Progenitor cell of endocrine pancreas (in vitro differentiated cells): ENCODE data around the gene SLC27A1. TPM values are rescaled to one million over a fixed set of nuclear protein-coding genes. Genes with fewer than 3 reads are reported as not detected.
"Not testable (repeated sequence)": the region's sequence is repeated elsewhere in the genome, so short reads cannot be mapped to it uniquely, and the experiment has no call there.

Source experiments
- DNase-seq: peaks from one replicate; pipeline ENCODE4 v3.0.0; 2021; ENCODE audit warnings: low spot score; ENCODE audit not compliant: unreplicated experiment
- H3K27ac Mint-ChIP-seq: 2 replicates; pipeline ENCODE4 v1.8.0; 2021; ENCODE audit warnings: mild to moderate bottlenecking, moderate library complexity, mixed read lengths
- H3K27me3 Mint-ChIP-seq: 2 replicates; pipeline ENCODE4 v1.8.0; 2021; ENCODE audit warnings: mixed read lengths
- H3K36me3 Mint-ChIP-seq: 2 replicates; pipeline ENCODE4 v1.8.0; 2022; ENCODE audit warnings: mixed read lengths; ENCODE audit not compliant: insufficient read depth
- H3K4me1 Mint-ChIP-seq: 2 replicates; pipeline ENCODE4 v1.8.0; 2021; ENCODE audit warnings: low read depth, mixed read lengths
- H3K4me3 Mint-ChIP-seq: 2 replicates; pipeline ENCODE4 v1.8.0; 2021; ENCODE audit warnings: low read depth, mild to moderate bottlenecking, moderate library complexity, mixed read lengths
- H3K9me3 Mint-ChIP-seq: 2 replicates; pipeline ENCODE4 v1.8.0; 2021; ENCODE audit warnings: low read depth, mixed read lengths
- total RNA-seq: library from RNA; stranded (reverse); gene quantifications from 2 replicates; pipeline ENCODE4 v1.2.1, GENCODE V29; 2021
- TF ChIP-seq, protein P1 (sequence below): fragments of 200-600 bp; sonication (generic); IDR thresholded peaks from one replicate; pipeline ENCODE4 v1.5.0; 2021; ENCODE audit warnings: antibody characterized with exemption, mild to moderate bottlenecking; ENCODE audit not compliant: unreplicated experiment

Gene SLC27A1
- total RNA-seq, 1 donor from 2014 or later = 19.8 TPM

DNA sequence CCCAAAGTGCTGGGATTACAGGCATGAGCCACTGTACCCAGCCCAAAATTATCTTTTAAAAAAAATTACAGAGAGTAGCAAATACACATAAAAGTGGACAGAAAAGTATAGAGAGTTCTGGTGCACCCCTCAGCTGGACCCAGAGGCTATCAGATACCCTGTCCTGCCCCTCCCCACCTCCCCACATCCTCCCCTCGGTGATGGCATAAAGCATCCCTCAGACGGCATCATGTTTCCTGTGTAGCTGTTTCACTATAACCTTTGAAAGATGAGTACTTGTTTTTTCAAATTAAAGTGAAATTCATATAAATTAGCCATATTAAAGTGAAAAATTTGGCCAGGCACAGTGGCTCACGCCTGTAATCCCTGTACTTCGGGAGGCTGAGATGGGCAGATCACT is 20.1 kb downstream of the SLC27A1 start:
- TF ChIP-seq, protein P1, sequence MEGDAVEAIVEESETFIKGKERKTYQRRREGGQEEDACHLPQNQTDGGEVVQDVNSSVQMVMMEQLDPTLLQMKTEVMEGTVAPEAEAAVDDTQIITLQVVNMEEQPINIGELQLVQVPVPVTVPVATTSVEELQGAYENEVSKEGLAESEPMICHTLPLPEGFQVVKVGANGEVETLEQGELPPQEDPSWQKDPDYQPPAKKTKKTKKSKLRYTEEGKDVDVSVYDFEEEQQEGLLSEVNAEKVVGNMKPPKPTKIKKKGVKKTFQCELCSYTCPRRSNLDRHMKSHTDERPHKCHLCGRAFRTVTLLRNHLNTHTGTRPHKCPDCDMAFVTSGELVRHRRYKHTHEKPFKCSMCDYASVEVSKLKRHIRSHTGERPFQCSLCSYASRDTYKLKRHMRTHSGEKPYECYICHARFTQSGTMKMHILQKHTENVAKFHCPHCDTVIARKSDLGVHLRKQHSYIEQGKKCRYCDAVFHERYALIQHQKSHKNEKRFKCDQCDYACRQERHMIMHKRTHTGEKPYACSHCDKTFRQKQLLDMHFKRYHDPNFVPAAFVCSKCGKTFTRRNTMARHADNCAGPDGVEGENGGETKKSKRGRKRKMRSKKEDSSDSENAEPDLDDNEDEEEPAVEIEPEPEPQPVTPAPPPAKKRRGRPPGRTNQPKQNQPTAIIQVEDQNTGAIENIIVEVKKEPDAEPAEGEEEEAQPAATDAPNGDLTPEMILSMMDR = no peak
- no peak overlapping the region for H3K4me3 Mint-ChIP-seq
- DNase-seq = no peak
- no peaks in the 10 kb centered on the region for H3K36me3 Mint-ChIP-seq
- H3K4me1 Mint-ChIP-seq = peaks cover 8% of the 10 kb centered on the region
- no peak overlapping the region for H3K27ac Mint-ChIP-seq
- H3K9me3 Mint-ChIP-seq = no peaks in the 10 kb centered on the region
- H3K27me3 Mint-ChIP-seq = no peaks in the 10 kb centered on the region

DNA sequence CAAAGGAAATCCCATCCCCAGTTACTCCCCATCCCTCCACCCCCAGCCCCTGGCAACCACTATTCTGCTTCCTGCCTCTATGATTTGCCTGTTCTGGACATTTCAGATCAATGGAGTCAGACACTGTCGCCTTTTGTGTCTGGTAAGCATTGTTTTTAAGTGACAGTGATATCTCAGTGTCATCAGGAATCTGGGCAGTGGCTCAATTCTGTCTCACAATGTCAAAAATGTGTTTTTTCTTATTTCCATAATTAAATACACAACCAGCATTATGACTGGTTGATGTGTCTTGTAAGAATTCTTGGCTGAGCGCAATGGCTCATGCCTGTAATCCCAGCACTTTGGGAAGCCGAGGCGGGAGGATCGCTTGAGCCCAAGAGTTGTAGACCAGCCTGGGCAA is 21.0 kb downstream of the SLC27A1 start:
- Mint-ChIP-seq H3K27ac (peak overlapping the region; percentile 13), H3K4me1 (peaks cover 8% of the 10 kb centered on the region), H3K9me3 (no peaks in the 10 kb centered on the region), H3K4me3 (no peak overlapping the region), H3K27me3 (no peaks in the 10 kb centered on the region), H3K36me3 (no peaks in the 10 kb centered on the region)
- no peak for DNase-seq
- TF ChIP-seq, protein P1 = no peak

DNA sequence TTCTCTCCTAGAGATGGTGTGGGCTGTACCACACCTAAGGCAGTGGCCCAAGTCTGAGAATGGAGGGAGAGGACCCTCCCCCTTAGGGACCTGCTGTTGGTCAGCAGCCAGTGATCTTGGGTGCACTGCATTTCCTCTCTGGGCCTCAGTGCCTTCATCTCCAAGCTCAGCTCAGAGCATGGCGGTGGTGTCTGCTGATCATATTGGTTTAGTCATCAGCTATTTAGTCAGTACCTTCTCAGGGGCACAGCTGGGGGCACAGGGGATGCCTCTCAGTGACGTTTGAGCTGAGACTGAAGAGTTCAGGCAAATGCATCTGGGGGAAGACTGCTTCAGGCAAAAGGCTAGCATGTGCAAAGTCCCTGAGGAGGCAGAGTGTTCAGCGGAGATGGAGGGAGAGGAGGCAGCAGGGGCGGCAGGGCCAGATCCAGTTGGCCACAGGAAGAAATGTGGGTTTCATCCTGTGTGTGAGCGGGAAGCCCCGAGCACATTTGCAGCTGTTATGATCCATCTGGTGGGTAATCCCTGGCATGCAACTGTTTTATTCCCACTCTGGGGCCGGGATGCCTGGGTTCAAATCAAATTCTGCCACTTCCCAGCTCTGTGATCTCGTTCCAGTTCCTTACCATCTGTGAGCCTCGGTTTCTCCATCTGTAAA is 25.4 kb downstream of the SLC27A1 start:
- no peak overlapping the region for H3K4me3 Mint-ChIP-seq
- H3K36me3 Mint-ChIP-seq = no peaks in the 10 kb centered on the region
- no peaks in the 10 kb centered on the region for H3K27me3 Mint-ChIP-seq
- no peak for DNase-seq
- H3K9me3 Mint-ChIP-seq = no peaks in the 10 kb centered on the region
- peaks cover 6% of the 10 kb centered on the region for H3K4me1 Mint-ChIP-seq
- no peak overlapping the region for H3K27ac Mint-ChIP-seq
- TF ChIP-seq, protein P1 = no peak

DNA sequence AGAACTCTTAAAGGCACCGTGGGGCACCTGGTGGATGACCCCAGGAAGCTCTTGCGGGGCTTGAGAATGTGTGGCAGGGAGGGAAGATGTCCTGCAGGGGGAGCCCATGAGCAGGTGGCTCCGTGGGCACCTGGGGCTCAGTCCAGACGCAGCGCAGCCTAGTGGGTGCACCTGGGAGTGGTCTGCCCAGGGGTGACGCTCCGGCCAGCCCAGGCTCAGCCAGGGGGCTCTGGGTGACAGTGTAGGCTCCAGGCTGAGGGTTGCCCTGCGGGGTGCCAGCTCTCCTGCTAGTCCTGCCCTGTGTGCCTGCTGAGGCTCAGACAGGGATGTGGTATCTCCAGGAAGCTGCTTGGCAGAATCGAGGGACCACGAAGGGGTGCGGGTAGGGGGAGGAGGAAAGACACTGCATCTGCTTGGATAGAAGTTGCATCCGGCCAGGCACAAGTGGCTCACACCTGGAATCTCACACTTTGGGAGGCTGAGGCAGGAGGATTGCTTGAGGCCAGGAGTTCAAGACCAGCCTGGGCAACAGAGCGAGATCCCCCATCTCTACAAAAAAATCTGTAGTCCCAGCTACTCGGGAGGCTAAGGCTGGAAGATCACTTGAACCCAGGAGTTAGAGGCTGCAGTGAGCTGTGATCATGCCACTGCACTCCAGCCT is 26.1 kb downstream of the SLC27A1 start:
- H3K27ac Mint-ChIP-seq = no peak overlapping the region
- H3K9me3 Mint-ChIP-seq = no peaks in the 10 kb centered on the region
- no peak overlapping the region for H3K4me3 Mint-ChIP-seq
- DNase-seq = peak; percentile 43
- TF ChIP-seq, protein P1 = peak; percentile 74
- H3K36me3 Mint-ChIP-seq = no peaks in the 10 kb centered on the region
- peaks cover 6% of the 10 kb centered on the region for H3K4me1 Mint-ChIP-seq
- no peaks in the 10 kb centered on the region for H3K27me3 Mint-ChIP-seq

DNA sequence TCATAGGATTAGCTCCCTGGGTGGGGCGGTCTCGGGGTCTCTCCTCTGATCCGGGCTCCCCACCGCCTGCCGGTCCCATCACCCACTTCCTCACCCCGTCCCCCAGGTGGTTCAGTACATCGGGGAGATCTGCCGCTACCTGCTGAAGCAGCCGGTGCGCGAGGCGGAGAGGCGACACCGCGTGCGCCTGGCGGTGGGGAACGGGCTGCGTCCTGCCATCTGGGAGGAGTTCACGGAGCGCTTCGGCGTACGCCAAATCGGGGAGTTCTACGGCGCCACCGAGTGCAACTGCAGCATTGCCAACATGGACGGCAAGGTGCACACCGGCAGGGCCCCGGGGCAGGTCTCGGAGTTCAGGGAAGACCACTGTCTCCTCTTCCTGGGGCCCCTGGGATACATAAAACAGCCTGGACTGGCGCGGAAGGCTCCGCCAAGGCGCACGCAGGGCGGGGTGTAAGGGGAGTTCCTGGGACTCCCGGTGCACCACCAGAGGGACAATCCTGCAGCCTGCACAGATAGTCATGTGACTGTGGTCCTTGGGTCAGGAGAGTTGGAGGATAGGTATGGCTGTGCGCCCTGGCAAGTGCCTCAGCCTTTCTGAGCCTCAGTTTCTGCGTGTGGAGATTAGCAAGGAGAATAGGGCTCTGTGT is 26.9 kb downstream of the SLC27A1 start:
- H3K27ac Mint-ChIP-seq = no peak overlapping the region
- H3K27me3 Mint-ChIP-seq = no peaks in the 10 kb centered on the region
- no peak for DNase-seq
- no peak overlapping the region for H3K4me3 Mint-ChIP-seq
- no peaks in the 10 kb centered on the region for H3K36me3 Mint-ChIP-seq
- H3K4me1 Mint-ChIP-seq = peaks cover 6% of the 10 kb centered on the region
- TF ChIP-seq, protein P1 = no peak
- no peaks in the 10 kb centered on the region for H3K9me3 Mint-ChIP-seq

DNA sequence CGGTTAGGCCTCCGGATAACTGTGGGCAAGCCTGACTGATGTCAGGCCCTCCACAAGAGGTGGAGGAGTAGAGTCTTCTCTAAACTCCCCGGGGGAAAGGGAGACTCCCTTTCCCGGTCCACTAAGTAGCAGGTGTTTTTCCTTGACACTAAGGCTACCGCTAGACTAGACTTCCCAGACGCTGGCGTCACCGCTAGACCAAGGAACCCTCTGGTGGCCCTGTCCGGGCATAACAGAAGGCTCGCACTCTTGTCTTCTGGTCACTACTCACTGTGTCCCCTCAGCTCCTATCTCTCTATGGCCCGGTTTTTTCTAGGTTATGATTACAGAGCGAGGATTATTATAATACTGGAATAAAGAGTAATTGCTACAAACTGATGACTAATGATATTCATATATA is 28.7 kb downstream of the SLC27A1 start:
- H3K36me3 Mint-ChIP-seq, H3K4me3 Mint-ChIP-seq, H3K9me3 Mint-ChIP-seq, H3K4me1 Mint-ChIP-seq, H3K27me3 Mint-ChIP-seq, DNase-seq: not testable (repeated sequence)
- H3K27ac Mint-ChIP-seq = peak overlapping the region; percentile 84
